Measurements from ENCODE around the gene CLASRP. TPM values are rescaled to one million over a fixed set of nuclear protein-coding genes. Genes with fewer than 3 reads are reported as not detected.

CLASRP gene
- total and polyA plus RNA-seq, 2 donors (not counting 1 experiment from before 2014, with no cell fraction given) = 12.1 to 15.7 TPM

DNA sequence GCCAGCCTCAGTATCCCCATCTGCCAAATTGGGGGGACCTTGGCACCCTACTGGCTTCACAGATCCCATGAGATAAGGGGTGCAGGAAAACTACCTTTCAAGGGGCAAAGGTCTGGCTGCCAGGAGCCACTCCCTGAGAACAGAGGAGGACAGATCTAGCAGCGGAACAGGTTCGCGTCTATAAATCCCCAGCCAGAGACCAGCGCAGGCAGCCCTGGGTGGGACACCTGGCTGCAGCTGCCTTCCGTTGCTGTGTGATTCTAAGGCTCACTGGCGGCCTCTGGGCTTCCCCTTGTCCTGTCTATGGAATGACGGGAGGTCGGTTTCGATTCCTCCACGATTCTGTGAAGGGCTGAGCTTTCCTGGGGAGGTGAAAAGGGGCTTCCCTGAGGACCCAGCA lies 30.3 kb upstream of the CLASRP start:
- H3K4me2 ChIP-seq (ENCODE audit: extremely low read depth, insufficient read depth, low read length) = no peak overlapping the region
- H3K4me1 ChIP-seq (ENCODE audit: control insufficient read depth, extremely low read depth, insufficient read depth, low read length) = no peaks in the 10 kb centered on the region
- H3K9ac ChIP-seq (ENCODE audit: insufficient read depth, low read length) = no peak overlapping the region
- TF ChIP-seq, protein P1, sequence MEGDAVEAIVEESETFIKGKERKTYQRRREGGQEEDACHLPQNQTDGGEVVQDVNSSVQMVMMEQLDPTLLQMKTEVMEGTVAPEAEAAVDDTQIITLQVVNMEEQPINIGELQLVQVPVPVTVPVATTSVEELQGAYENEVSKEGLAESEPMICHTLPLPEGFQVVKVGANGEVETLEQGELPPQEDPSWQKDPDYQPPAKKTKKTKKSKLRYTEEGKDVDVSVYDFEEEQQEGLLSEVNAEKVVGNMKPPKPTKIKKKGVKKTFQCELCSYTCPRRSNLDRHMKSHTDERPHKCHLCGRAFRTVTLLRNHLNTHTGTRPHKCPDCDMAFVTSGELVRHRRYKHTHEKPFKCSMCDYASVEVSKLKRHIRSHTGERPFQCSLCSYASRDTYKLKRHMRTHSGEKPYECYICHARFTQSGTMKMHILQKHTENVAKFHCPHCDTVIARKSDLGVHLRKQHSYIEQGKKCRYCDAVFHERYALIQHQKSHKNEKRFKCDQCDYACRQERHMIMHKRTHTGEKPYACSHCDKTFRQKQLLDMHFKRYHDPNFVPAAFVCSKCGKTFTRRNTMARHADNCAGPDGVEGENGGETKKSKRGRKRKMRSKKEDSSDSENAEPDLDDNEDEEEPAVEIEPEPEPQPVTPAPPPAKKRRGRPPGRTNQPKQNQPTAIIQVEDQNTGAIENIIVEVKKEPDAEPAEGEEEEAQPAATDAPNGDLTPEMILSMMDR (conservative IDR thresholded peaks at IDR 0.05 in 1 of 2, IDR thresholded peaks at IDR 0.05 in 1 of 2; ENCODE audit: low read depth in 1 of 2, low read length in 2 of 2) = no peak
- no peak for TF ChIP-seq EZH2 (IDR thresholded peaks at IDR 0.05; ENCODE audit: low read length, missing control alignments)
- DNase-seq (ENCODE audit: low read depth in 2 of 2) = no peak
- no peak overlapping the region for H3K4me3 ChIP-seq (replicated peaks in 1 of 4; ENCODE audit: control extremely low read depth in 1 of 4, insufficient read depth in 1 of 4, low read depth in 3 of 4, low read length in 4 of 4)
- no peaks in the 10 kb centered on the region for H3K27me3 ChIP-seq (ENCODE audit: control insufficient read depth, insufficient read depth, low read length)
- no peaks in the 10 kb centered on the region for H3K79me2 ChIP-seq (ENCODE audit: control insufficient read depth, insufficient read depth, low read length)
- H3K36me3 ChIP-seq (ENCODE audit: control insufficient read depth, insufficient read depth, low read length) = no peaks in the 10 kb centered on the region
- H3K9me3 ChIP-seq (ENCODE audit: control insufficient read depth, insufficient read depth, low read depth, low read length) = no peaks in the 10 kb centered on the region
- H4K20me1 ChIP-seq (ENCODE audit: control insufficient read depth, extremely low read depth, insufficient read depth, low read length) = no peaks in the 10 kb centered on the region
- no peak overlapping the region for H3K27ac ChIP-seq (ENCODE audit: insufficient read depth, low read length)
- H2AFZ ChIP-seq (ENCODE audit: low read length) = no peak overlapping the region

DNA sequence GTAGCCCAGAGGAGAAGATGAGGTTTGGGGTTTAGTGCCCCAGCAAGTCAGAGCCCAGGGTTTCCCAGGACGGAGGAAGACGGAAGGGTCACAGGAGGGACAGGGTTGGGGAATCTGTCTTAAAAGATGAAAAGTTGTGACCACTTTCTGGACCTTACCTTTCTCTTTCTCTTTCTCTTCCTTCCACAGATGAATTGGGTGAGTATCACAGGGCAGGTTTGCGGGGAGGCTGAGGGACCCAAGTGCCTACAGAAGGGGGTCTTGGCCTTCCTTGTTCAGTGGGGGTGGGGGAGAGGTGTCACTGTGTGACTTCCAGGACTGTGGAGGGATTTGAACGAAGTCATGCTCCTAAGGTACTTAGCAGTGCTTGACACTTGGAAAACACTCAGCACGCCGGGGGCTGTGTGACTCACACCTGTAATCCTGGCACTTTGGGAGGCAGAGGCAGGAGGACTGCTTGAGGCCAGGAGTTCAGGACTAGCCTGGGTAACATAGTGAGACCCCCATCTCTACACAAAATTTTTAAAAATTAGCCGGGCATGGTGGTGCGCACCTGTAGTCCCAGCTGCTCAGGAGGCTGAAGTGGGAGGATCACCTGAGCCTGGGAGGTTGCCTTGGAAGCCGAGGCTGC lies 29.1 kb upstream of the CLASRP start:
- TF ChIP-seq, protein P1 (conservative IDR thresholded peaks at IDR 0.05 in 1 of 2, IDR thresholded peaks at IDR 0.05 in 1 of 2; ENCODE audit: low read depth in 1 of 2, low read length in 2 of 2) = no peak
- no peak for TF ChIP-seq EZH2 (IDR thresholded peaks at IDR 0.05; ENCODE audit: low read length, missing control alignments)
- Histone ChIP-seq H3K27me3 (ENCODE audit: control insufficient read depth, insufficient read depth, low read length) (no peaks in the 10 kb centered on the region), H3K9ac (ENCODE audit: insufficient read depth, low read length) (no peak overlapping the region), H3K4me2 (ENCODE audit: extremely low read depth, insufficient read depth, low read length) (no peak overlapping the region), H3K36me3 (ENCODE audit: control insufficient read depth, insufficient read depth, low read length) (no peaks in the 10 kb centered on the region), H2AFZ (ENCODE audit: low read length) (no peak overlapping the region), H3K9me3 (ENCODE audit: control insufficient read depth, insufficient read depth, low read depth, low read length) (no peaks in the 10 kb centered on the region), H3K27ac (ENCODE audit: insufficient read depth, low read length) (no peak overlapping the region), H3K79me2 (ENCODE audit: control insufficient read depth, insufficient read depth, low read length) (no peaks in the 10 kb centered on the region), H4K20me1 (ENCODE audit: control insufficient read depth, extremely low read depth, insufficient read depth, low read length) (no peaks in the 10 kb centered on the region), H3K4me1 (ENCODE audit: control insufficient read depth, extremely low read depth, insufficient read depth, low read length) (no peaks in the 10 kb centered on the region), H3K4me3 (replicated peaks in 1 of 4; ENCODE audit: control extremely low read depth in 1 of 4, insufficient read depth in 1 of 4, low read depth in 3 of 4, low read length in 4 of 4) (no peak overlapping the region)
- no peak for DNase-seq (ENCODE audit: low read depth in 2 of 2)

DNA sequence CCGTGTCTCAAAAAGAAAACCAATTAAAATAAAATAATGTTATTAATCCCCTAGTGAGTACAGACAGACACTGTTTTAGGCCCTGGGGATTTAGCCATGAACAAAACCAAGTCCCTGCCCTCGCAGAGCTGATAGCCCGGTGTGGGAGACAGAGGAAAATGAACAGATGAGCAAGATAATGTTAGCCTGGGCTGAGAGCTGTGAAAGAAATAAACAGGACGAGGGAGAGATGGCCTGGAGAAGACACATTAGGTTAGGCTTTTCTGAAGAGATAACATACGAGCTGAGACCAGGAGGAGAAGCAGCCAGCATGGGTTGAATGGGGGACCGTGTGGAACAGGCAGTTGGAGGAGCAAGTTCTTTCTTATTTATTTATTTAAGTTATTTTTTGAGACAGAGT lies 28.5 kb upstream of the CLASRP start:
- Histone ChIP-seq H3K27ac (ENCODE audit: insufficient read depth, low read length) (no peak overlapping the region), H2AFZ (ENCODE audit: low read length) (no peak overlapping the region), H4K20me1 (ENCODE audit: control insufficient read depth, extremely low read depth, insufficient read depth, low read length) (no peaks in the 10 kb centered on the region), H3K4me3 (replicated peaks in 1 of 4; ENCODE audit: control extremely low read depth in 1 of 4, insufficient read depth in 1 of 4, low read depth in 3 of 4, low read length in 4 of 4) (no peak overlapping the region), H3K79me2 (ENCODE audit: control insufficient read depth, insufficient read depth, low read length) (no peaks in the 10 kb centered on the region), H3K4me1 (ENCODE audit: control insufficient read depth, extremely low read depth, insufficient read depth, low read length) (no peaks in the 10 kb centered on the region), H3K36me3 (ENCODE audit: control insufficient read depth, insufficient read depth, low read length) (no peaks in the 10 kb centered on the region), H3K9ac (ENCODE audit: insufficient read depth, low read length) (no peak overlapping the region), H3K4me2 (ENCODE audit: extremely low read depth, insufficient read depth, low read length) (no peak overlapping the region), H3K9me3 (ENCODE audit: control insufficient read depth, insufficient read depth, low read depth, low read length) (no peaks in the 10 kb centered on the region), H3K27me3 (ENCODE audit: control insufficient read depth, insufficient read depth, low read length) (no peaks in the 10 kb centered on the region)
- no peak for DNase-seq (ENCODE audit: low read depth in 2 of 2)
- TF ChIP-seq, protein P1 (conservative IDR thresholded peaks at IDR 0.05 in 1 of 2, IDR thresholded peaks at IDR 0.05 in 1 of 2; ENCODE audit: low read depth in 1 of 2, low read length in 2 of 2) = no peak
- no peak for TF ChIP-seq EZH2 (IDR thresholded peaks at IDR 0.05; ENCODE audit: low read length, missing control alignments)
